ENCODE results near the gene ARMH1.
A peak's percentile ranks its signal among the peaks of the same experiment; 100 is the strongest.

Gene ARMH1

DNA sequence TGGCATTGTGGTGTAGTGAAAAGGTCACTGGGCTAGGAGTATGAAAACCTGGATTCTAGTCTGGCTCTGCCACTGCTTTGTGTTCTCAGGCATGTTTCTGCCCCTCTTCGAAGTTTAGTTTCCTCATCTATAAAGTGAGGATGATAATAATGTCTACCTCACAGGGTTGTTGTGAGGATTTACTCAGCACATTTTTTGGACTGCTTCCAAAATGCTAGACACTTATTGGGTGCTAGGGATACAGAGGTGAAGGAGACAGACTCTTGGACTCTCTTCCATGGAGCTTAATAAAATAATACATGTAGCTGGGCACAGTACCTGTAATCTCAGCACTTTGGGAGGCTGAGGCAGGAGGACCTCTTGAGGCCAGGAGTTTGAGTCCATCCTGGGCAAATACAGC is 68.7 kb downstream of the ARMH1 start:
- Histone ChIP-seq H3K9ac (no peak overlapping the region), H3K4me2 (no peak overlapping the region), H3K36me3 (ENCODE audit: insufficient read depth) (no peaks in the 10 kb centered on the region; the same call in 1 of the 2 replicates), H3K4me1 (ENCODE audit: low read depth, poor library complexity, severe bottlenecking) (peaks cover 44% of the 10 kb centered on the region), H2AFZ (ENCODE audit: low read depth) (no peak overlapping the region), H3K79me2 (ENCODE audit: insufficient read depth, low read depth) (peaks cover 73% of the 10 kb centered on the region), H4K20me1 (ENCODE audit: insufficient read depth) (no peaks in the 10 kb centered on the region), H3K27me3 (ENCODE audit: insufficient read depth, low read depth) (no peaks in the 10 kb centered on the region), H3K27ac (peak overlapping the region; percentile 8; the same call in 1 of the 2 replicates), H3K4me3 (IDR thresholded peaks at IDR 0.05; ENCODE audit: insufficient read depth, low read depth, low read length) (no peak overlapping the region)
- TF ChIP-seq, protein P1, sequence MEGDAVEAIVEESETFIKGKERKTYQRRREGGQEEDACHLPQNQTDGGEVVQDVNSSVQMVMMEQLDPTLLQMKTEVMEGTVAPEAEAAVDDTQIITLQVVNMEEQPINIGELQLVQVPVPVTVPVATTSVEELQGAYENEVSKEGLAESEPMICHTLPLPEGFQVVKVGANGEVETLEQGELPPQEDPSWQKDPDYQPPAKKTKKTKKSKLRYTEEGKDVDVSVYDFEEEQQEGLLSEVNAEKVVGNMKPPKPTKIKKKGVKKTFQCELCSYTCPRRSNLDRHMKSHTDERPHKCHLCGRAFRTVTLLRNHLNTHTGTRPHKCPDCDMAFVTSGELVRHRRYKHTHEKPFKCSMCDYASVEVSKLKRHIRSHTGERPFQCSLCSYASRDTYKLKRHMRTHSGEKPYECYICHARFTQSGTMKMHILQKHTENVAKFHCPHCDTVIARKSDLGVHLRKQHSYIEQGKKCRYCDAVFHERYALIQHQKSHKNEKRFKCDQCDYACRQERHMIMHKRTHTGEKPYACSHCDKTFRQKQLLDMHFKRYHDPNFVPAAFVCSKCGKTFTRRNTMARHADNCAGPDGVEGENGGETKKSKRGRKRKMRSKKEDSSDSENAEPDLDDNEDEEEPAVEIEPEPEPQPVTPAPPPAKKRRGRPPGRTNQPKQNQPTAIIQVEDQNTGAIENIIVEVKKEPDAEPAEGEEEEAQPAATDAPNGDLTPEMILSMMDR (conservative IDR thresholded peaks at IDR 0.05; ENCODE audit: low read depth, low read length) = no peak

DNA sequence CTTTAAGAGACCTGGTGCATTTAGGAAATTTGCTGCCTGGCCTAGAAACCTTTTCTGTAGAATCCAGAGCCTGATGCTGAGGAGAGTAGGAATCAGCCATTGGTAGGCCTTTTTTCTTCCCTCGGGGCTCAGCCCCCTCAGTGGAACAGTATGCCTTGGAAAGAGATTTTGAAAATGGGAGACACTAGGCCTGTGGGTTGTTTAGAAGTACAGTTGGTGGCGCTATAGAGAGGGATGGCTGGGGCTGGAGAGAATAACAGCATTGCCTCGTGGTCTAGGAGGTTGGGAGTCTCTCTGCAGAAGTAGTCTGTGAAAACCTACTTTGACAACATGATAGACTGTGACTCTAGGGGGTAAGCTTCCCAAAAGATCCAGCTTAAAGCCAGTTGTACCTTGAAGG is 73.4 kb downstream of the ARMH1 start:
- Histone ChIP-seq H3K36me3 (ENCODE audit: insufficient read depth) (no peaks in the 10 kb centered on the region; the same call in 1 of the 2 replicates), H3K27ac (no peak overlapping the region), H3K4me1 (ENCODE audit: low read depth, poor library complexity, severe bottlenecking) (peaks cover 25% of the 10 kb centered on the region), H3K79me2 (ENCODE audit: insufficient read depth, low read depth) (peaks cover 42% of the 10 kb centered on the region), H2AFZ (ENCODE audit: low read depth) (no peak overlapping the region), H3K4me3 (IDR thresholded peaks at IDR 0.05; ENCODE audit: insufficient read depth, low read depth, low read length) (no peak overlapping the region), H4K20me1 (ENCODE audit: insufficient read depth) (no peaks in the 10 kb centered on the region), H3K4me2 (no peak overlapping the region), H3K27me3 (ENCODE audit: insufficient read depth, low read depth) (no peaks in the 10 kb centered on the region), H3K9ac (no peak overlapping the region)
- TF ChIP-seq, protein P1 (conservative IDR thresholded peaks at IDR 0.05; ENCODE audit: low read depth, low read length) = 0 out of 2 replicates have a peak, but pooled peaks have one; percentile 8

DNA sequence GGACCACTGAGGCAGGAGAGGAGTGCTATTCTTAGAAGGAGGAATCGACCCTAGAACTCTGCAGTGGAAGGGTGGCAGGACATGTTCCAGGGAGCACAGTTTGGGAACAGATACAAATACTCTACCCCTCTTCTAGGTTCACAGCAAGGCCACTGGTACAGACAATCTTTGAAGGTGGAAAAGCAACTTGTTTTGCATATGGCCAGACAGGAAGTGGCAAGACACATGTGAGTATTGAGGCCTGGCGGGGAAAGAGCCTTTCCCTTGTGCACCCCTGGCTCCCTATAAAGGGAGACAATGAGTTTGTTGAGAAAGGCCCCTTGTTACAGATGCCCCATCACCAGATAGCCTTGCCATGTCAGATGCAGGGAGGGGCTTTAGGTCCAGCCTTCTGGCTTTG is 82.9 kb downstream of the ARMH1 start:
- Histone ChIP-seq H3K4me1 (ENCODE audit: low read depth, poor library complexity, severe bottlenecking) (peaks cover 18% of the 10 kb centered on the region), H3K27ac (no peak overlapping the region; the same call in 1 of the 2 replicates), H3K9ac (no peak overlapping the region), H3K27me3 (ENCODE audit: insufficient read depth, low read depth) (no peaks in the 10 kb centered on the region), H3K36me3 (ENCODE audit: insufficient read depth) (peaks cover 11% of the 10 kb centered on the region; the same call in 1 of the 2 replicates), H3K4me3 (IDR thresholded peaks at IDR 0.05; ENCODE audit: insufficient read depth, low read depth, low read length) (no peak overlapping the region), H4K20me1 (ENCODE audit: insufficient read depth) (no peaks in the 10 kb centered on the region), H2AFZ (ENCODE audit: low read depth) (no peak overlapping the region), H3K79me2 (ENCODE audit: insufficient read depth, low read depth) (no peaks in the 10 kb centered on the region), H3K4me2 (no peak overlapping the region)
- TF ChIP-seq, protein P1 (conservative IDR thresholded peaks at IDR 0.05; ENCODE audit: low read depth, low read length) = no peak

DNA sequence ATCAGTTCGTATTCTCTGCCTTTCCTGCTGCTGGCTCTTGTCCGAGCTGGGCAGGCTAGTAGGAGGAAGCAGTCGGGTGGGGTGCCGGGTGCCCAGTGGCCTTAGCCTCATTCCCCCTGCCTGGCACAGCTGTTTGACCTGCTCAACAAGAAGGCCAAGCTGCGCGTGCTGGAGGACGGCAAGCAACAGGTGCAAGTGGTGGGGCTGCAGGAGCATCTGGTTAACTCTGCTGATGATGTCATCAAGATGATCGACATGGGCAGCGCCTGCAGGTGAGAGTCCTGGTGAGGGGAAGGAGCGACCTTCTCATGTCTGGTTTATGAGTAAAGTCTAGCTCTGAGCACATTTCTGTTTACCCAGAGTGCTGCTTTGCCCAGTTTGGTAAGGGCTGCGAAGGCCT is 84.6 kb downstream of the ARMH1 start:
- H3K27ac ChIP-seq = no peak overlapping the region
- H3K79me2 ChIP-seq (ENCODE audit: insufficient read depth, low read depth) = no peaks in the 10 kb centered on the region
- H3K4me1 ChIP-seq (ENCODE audit: low read depth, poor library complexity, severe bottlenecking) = peaks cover 14% of the 10 kb centered on the region
- H3K9ac ChIP-seq = no peak overlapping the region
- H3K36me3 ChIP-seq (ENCODE audit: insufficient read depth) = peaks cover 11% of the 10 kb centered on the region; the same call in 1 of the 2 replicates
- no peak overlapping the region for H2AFZ ChIP-seq (ENCODE audit: low read depth)
- no peak overlapping the region for H3K4me2 ChIP-seq
- no peak overlapping the region for H3K4me3 ChIP-seq (IDR thresholded peaks at IDR 0.05; ENCODE audit: insufficient read depth, low read depth, low read length)
- TF ChIP-seq, protein P1 (conservative IDR thresholded peaks at IDR 0.05; ENCODE audit: low read depth, low read length) = no peak
- no peaks in the 10 kb centered on the region for H4K20me1 ChIP-seq (ENCODE audit: insufficient read depth)
- H3K27me3 ChIP-seq (ENCODE audit: insufficient read depth, low read depth) = no peaks in the 10 kb centered on the region
